ENCODE data around the gene SEL1L3.

SEL1L3 gene

GRCh38 chr4:25857851-25858400 is 4.9 kb downstream of the SEL1L3 start:
- Histone ChIP-seq H3K4me2 (no peak overlapping the region), H4K20me1 (no peaks in the 10 kb centered on the region), H3K4me3 (no peak overlapping the region), H3K9ac (no peak overlapping the region), H3K36me3 (no peaks in the 10 kb centered on the region), H3K4me1 (peaks cover 38% of the 10 kb centered on the region), H3K27me3 (peaks cover 23% of the 10 kb centered on the region; the same call in 1 of the 2 replicates), H3K27ac (no peak overlapping the region), H3K9me3 (no peaks in the 10 kb centered on the region)
- TF ChIP-seq Cebpa-rat (IDR thresholded peaks at IDR 0.05): no peak

GRCh38 chr4:25857403-25857802 is 5.4 kb downstream of the SEL1L3 start:
- no peaks in the 10 kb centered on the region for H3K36me3 ChIP-seq
- peaks cover 20% of the 10 kb centered on the region; the same call in 1 of the 2 replicates for H3K27me3 ChIP-seq
- H3K4me3 ChIP-seq: no peak overlapping the region
- H3K9me3 ChIP-seq: no peaks in the 10 kb centered on the region
- no peak overlapping the region for H3K27ac ChIP-seq
- peaks cover 38% of the 10 kb centered on the region for H3K4me1 ChIP-seq
- H4K20me1 ChIP-seq: no peaks in the 10 kb centered on the region
- H3K4me2 ChIP-seq: no peak overlapping the region
- H3K9ac ChIP-seq: no peak overlapping the region
- no peak for TF ChIP-seq Cebpa-rat (IDR thresholded peaks at IDR 0.05)

GRCh38 chr4:25856756-25857155 is 6.0 kb downstream of the SEL1L3 start:
- peaks cover 14% of the 10 kb centered on the region; the same call in 1 of the 2 replicates for H3K27me3 ChIP-seq
- H3K9ac ChIP-seq: no peak overlapping the region
- H3K9me3 ChIP-seq: no peaks in the 10 kb centered on the region
- H3K4me2 ChIP-seq: no peak overlapping the region
- no peaks in the 10 kb centered on the region for H4K20me1 ChIP-seq
- TF ChIP-seq Cebpa-rat (IDR thresholded peaks at IDR 0.05): no peak
- no peak overlapping the region for H3K4me3 ChIP-seq
- peaks cover 42% of the 10 kb centered on the region for H3K4me1 ChIP-seq
- H3K36me3 ChIP-seq: no peaks in the 10 kb centered on the region
- H3K27ac ChIP-seq: no peak overlapping the region

GRCh38 chr4:25852103-25852502 is 10.7 kb downstream of the SEL1L3 start:
- H3K4me1 ChIP-seq: peaks cover 16% of the 10 kb centered on the region
- no peaks in the 10 kb centered on the region for H4K20me1 ChIP-seq
- no peaks in the 10 kb centered on the region for H3K9me3 ChIP-seq
- no peak for TF ChIP-seq Cebpa-rat (IDR thresholded peaks at IDR 0.05)
- no peak overlapping the region for H3K4me3 ChIP-seq
- H3K27ac ChIP-seq: no peak overlapping the region
- H3K4me2 ChIP-seq: no peak overlapping the region
- no peak overlapping the region for H3K9ac ChIP-seq
- H3K27me3 ChIP-seq: no peaks in the 10 kb centered on the region
- peaks cover 1% of the 10 kb centered on the region; the same call in 1 of the 2 replicates for H3K36me3 ChIP-seq

- no peaks in the 10 kb centered on the region for H4K20me1 ChIP-seq
Measured at GRCh38 chr4:25847329-25847728, 15.5 kb downstream of the SEL1L3 start.

GRCh38 chr4:25845841-25846653 is 16.7 kb downstream of the SEL1L3 start:
- no peaks in the 10 kb centered on the region for H3K9me3 ChIP-seq
- no peak overlapping the region for H3K27ac ChIP-seq
- no peak overlapping the region for H3K4me2 ChIP-seq
- H3K9ac ChIP-seq: no peak overlapping the region
- no peak overlapping the region for H3K4me3 ChIP-seq
- peaks cover 26% of the 10 kb centered on the region for H3K4me1 ChIP-seq
- H3K27me3 ChIP-seq: no peaks in the 10 kb centered on the region
- H3K36me3 ChIP-seq: peaks cover 15% of the 10 kb centered on the region
- no peaks in the 10 kb centered on the region for H4K20me1 ChIP-seq
- TF ChIP-seq Cebpa-rat (IDR thresholded peaks at IDR 0.05): no peak

More at GRCh38 chr4:25847329-25847728, 15.5 kb downstream of the SEL1L3 start:
- H3K27ac ChIP-seq: no peak overlapping the region
- H3K36me3 ChIP-seq: peaks cover 15% of the 10 kb centered on the region
- H3K4me1 ChIP-seq: peaks cover 25% of the 10 kb centered on the region
- TF ChIP-seq Cebpa-rat (IDR thresholded peaks at IDR 0.05): no peak
- no peaks in the 10 kb centered on the region for H3K27me3 ChIP-seq
- H3K9me3 ChIP-seq: no peaks in the 10 kb centered on the region
- no peak overlapping the region for H3K9ac ChIP-seq
- no peak overlapping the region for H3K4me3 ChIP-seq
- H3K4me2 ChIP-seq: no peak overlapping the region

- Histone ChIP-seq H3K27me3 (no peaks in the 10 kb centered on the region), H3K9ac (no peak overlapping the region), H3K36me3 (peaks cover 15% of the 10 kb centered on the region), H3K4me3 (no peak overlapping the region), H4K20me1 (no peaks in the 10 kb centered on the region), H3K4me1 (peaks cover 26% of the 10 kb centered on the region), H3K9me3 (no peaks in the 10 kb centered on the region), H3K27ac (no peak overlapping the region), H3K4me2 (no peak overlapping the region)
- no peak for TF ChIP-seq Cebpa-rat (IDR thresholded peaks at IDR 0.05)
Measured at GRCh38 chr4:25844961-25845712, 17.7 kb downstream of the SEL1L3 start.

- Histone ChIP-seq H3K36me3 (peaks cover 15% of the 10 kb centered on the region), H3K4me1 (peaks cover 26% of the 10 kb centered on the region), H3K27me3 (no peaks in the 10 kb centered on the region), H3K9ac (no peak overlapping the region), H3K27ac (no peak overlapping the region; the same call in 1 of the 2 replicates), H4K20me1 (no peaks in the 10 kb centered on the region), H3K4me3 (no peak overlapping the region), H3K4me2 (peak overlapping the region; percentile 34; the same call in 1 of the 2 replicates), H3K9me3 (no peaks in the 10 kb centered on the region)
- no peak for TF ChIP-seq Cebpa-rat (IDR thresholded peaks at IDR 0.05)
Measured at GRCh38 chr4:25843340-25844097, 19.3 kb downstream of the SEL1L3 start.

- Histone ChIP-seq H3K4me3 (no peak overlapping the region), H3K27me3 (no peaks in the 10 kb centered on the region), H3K36me3 (peaks cover 15% of the 10 kb centered on the region), H3K27ac (no peak overlapping the region), H4K20me1 (no peaks in the 10 kb centered on the region), H3K9me3 (no peaks in the 10 kb centered on the region), H3K4me2 (peak overlapping the region; percentile 50), H3K9ac (no peak overlapping the region), H3K4me1 (peaks cover 26% of the 10 kb centered on the region)
- TF ChIP-seq Cebpa-rat (IDR thresholded peaks at IDR 0.05): no peak
Measured at GRCh38 chr4:25842229-25842845, 20.5 kb downstream of the SEL1L3 start.
